GM18517 (cell line): Measurements from ENCODE around the gene TGFBR1.
A peak's percentile ranks its signal among the peaks of the same experiment; 100 is the strongest.

Source experiments
- ATAC-seq: cut with Tn5 transposase; IDR thresholded peaks from one replicate; pipeline ENCODE4 v1.9.1; 2021; ENCODE audit warnings: mild to moderate bottlenecking, moderate library complexity; ENCODE audit not compliant: unreplicated experiment

TGFBR1 gene

DNA sequence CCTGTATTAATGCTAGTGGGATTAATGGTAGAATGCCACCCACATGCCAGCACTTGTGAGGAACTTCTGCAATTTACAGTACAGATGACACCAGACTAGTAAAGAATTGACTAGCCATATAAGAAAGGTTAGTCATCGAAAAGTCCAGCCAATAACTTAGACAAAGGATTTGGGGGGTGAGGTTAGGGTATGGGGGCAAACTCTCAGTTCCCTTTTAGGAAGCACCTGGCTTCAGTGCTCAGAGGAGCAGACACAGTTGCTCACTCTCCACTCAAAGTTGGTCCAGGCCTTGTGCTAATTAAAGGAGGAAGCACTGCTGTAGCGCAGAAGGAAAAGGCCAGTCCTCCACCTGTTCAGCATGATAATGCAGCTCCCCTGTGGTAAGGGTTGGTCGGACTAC is 25.2 kb downstream of the TGFBR1 start:
- ATAC-seq, result peak; percentile 71

- no peak for ATAC-seq
Observed at GRCh38 chr9:99133145-99133544, 28.2 kb downstream of the TGFBR1 start.

- no peak for ATAC-seq
Observed at GRCh38 chr9:99134893-99135341, 30.0 kb downstream of the TGFBR1 start.

DNA sequence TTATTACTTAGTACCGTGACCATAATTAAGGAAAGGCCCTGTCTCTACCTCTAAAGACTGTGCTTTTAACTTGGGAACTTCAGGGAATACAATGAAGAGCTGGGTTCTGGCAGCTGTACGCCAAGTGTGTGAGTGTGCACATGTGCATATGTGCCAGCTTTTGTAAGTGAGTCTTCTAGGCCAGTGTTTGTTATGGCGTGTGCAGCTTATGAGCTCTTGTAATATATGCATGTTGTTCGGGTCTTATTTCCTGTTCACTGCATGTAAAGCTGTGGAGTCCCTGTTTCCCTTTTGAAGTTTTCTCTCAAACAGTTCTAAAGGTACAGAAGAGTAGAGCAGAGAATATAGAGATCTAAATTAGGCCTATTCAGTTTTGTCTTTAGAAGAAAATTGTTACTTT is 30.5 kb downstream of the TGFBR1 start:
- no peak for ATAC-seq

- no peak for ATAC-seq
Observed at GRCh38 chr9:99137225-99137624, 32.3 kb downstream of the TGFBR1 start.

GRCh38 chr9:99137891-99138290 is 33.0 kb downstream of the TGFBR1 start:
- ATAC-seq, result no peak

- ATAC-seq, result no peak
Observed at GRCh38 chr9:99138424-99139284, 33.7 kb downstream of the TGFBR1 start.

DNA sequence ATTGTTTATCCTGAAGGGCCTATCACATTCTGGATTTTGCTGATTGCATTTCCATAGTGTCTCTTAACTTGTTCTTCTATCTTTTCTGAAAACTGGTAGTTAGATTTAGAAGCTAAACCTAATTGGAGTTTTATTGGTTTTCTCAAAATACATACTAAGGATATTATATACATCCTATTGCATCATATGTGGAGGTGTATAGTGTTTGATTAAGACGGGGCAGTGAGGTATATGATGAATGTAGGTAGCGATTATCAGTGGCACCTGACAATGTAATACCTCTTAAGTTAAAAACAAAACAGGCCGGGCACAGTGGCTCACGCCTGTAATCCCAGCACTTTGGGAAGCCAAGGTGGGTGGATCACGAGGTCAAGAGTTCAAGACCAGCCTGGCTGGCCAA is 35.0 kb downstream of the TGFBR1 start:
- no peak for ATAC-seq

GRCh38 chr9:99140685-99141314 is 35.9 kb downstream of the TGFBR1 start:
- ATAC-seq, result peak; percentile 51

DNA sequence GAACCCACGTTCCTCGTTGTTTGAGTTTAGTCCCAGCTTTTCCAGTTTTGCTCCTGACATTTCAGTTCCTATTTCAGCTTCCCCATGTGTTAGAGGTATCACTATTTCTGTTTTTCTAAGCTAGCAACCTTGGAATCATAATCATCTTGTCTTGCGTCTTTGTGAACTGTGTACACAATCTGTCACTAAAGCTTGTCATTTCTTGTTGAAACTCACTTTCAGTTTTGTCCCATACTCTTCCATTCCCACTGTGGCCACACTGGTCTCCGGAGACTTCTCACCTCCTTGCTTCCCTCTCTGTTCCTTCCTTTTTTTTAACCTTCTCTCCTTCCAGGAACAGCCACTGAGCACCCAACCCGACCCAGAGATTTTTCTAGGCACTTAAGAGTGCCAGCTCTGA is 36.9 kb downstream of the TGFBR1 start:
- no peak for ATAC-seq

GRCh38 chr9:99142275-99142674 is 37.4 kb downstream of the TGFBR1 start:
- ATAC-seq, result no peak

GRCh38 chr9:99143655-99144054 is 38.7 kb downstream of the TGFBR1 start:
- ATAC-seq, result no peak

GRCh38 chr9:99144966-99145365 is 40.1 kb downstream of the TGFBR1 start:
- no peak for ATAC-seq

- no peak for ATAC-seq
Observed at GRCh38 chr9:99146574-99146973, 41.7 kb downstream of the TGFBR1 start.

GRCh38 chr9:99147177-99147576 is 42.3 kb downstream of the TGFBR1 start:
- no peak for ATAC-seq

DNA sequence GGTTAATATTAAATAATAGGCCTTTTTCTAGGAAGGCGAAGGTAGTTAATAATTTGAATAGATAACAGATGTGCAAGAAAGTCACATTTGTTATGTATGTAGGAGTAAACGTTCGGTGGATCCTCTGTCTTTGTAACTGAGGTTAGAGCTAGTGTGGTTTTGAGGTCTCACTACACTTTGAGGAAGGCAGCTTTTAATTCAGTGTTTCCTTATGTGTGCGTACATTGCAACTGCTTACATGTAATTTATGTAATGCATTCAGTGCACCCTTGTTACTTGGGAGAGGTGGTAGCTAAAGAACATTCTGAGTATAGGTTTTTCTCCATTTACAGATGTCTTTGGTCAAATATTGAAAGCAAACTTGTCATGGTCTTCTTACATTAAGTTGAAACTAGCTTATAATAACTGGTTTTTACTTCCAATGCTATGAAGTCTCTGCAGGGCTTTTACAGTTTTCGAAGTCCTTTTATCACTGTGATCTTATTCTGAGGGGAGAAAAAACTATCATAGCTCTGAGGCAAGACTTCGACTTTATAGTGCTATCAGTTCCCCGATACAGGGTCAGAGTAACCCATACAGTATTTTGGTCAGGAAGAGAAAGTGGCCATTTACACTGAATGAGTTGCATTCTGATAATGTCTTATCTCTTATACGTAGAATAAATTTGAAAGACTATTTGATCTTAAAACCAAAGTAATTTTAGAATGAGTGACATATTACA is 45.7 kb downstream of the TGFBR1 start:
- no peak for ATAC-seq

GRCh38 chr9:99154356-99154755 is 49.4 kb downstream of the TGFBR1 start:
- no peak for ATAC-seq

DNA sequence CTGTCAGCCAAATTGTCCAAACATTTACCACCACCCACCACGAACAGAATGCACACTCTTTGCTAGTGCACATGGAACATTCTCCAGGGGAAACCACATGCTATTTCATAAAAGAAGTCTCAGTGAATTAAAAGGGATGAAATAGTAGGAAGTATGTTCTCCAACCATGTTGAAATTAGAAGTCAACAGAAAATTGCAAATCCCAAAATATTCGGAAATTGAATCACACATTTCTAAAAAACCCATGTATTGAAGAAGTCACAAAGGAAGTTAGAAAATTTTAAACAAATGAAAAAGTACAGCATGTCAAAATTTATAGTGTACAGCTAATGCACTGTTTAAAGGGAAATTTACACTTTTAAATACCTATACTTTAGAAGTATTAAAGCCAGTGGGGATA is 50.8 kb downstream of the TGFBR1 start:
- ATAC-seq, result no peak

GRCh38 chr9:99158629-99159028 is 53.7 kb downstream of the TGFBR1 start:
- no peak for ATAC-seq

DNA sequence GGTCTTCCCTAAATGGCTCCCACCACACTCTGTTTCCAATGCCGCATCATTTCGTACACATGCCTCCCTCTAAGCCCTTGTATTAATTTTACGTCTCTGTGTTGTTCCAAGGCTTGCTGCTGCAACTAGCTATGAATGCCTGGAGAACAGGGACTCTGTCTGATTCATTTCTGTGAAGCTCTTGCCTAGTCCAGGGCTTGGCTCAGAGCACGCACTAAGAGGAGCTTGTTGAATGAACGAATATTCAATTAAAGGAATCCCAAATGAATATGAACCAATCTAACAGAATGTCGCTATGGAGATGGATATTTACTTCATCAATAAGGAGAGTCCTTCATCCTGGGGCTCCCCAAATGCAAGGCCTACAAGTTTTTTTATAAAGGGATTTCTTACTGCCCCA is 55.3 kb downstream of the TGFBR1 start:
- ATAC-seq, result no peak

- no peak for ATAC-seq
Observed at GRCh38 chr9:99162759-99163364, 57.9 kb downstream of the TGFBR1 start.
